Peyer's patch (tissue), 4 donors: ENCODE data around the gene EPHA6. TPM values are rescaled to one million over a fixed set of nuclear protein-coding genes. Genes with fewer than 3 reads are reported as not detected.

Experiments used
- DNase-seq, 3 donors: peaks; one replicate each; pipeline ENCODE4 v3.0.0-alpha.2; 2017 to 2019
- H3K27ac ChIP-seq, 4 donors: fragments of 200-600 bp; sonication (generic); one replicate each; pipeline ENCODE4 v1.5.1; 2016 to 2019
- H3K27me3 ChIP-seq, 2 donors: fragments of 200-600 bp; sonication (generic); one replicate each; pipeline ENCODE4 v1.5.1; 2019
- H3K36me3 ChIP-seq, 3 donors: fragments of 200-600 bp; sonication (generic); one replicate each; pipeline ENCODE4 v1.5.1; 2016 to 2019
- H3K4me1 ChIP-seq, 4 donors: fragments of 200-600 bp; sonication (generic); one replicate each; pipeline ENCODE4 v1.5.1; 2016 to 2019
- H3K4me3 ChIP-seq, 4 donors: fragments of 200-600 bp; sonication (generic); 1 replicate in 3 of 4; 2 replicates in 1 of 4; pipeline ENCODE4 v1.5.1; 2016 to 2019; ENCODE audit warnings: mild to moderate bottlenecking in 1 of 4
- H3K9me3 ChIP-seq, 4 donors: fragments of 200-600 bp; sonication (generic); one replicate each; pipeline ENCODE4 v1.5.1; 2016 to 2019; ENCODE audit warnings: mild to moderate bottlenecking in 1 of 4
- POLR2A ChIP-seq, 2 donors: fragments of 450-650 bp; IDR thresholded peaks; one replicate each; pipeline ENCODE4 v1.5.1; 2017; ENCODE audit warnings: antibody characterized with exemption in 2 of 2, mild to moderate bottlenecking in 2 of 2, moderate library complexity in 2 of 2
- total RNA-seq, 4 donors: library from RNA; depleted of rRNA; stranded (reverse); fragments of >200 nt; gene quantifications; one replicate each; pipeline ENCODE4 v1.1.0, GENCODE V29; 2016
- TF ChIP-seq, protein P1 (sequence below), 6 experiments: fragments of 450-650 bp in 4 of 6; fragments of 200-600 bp in 2 of 6; sonication (generic) in 1 of 6; IDR thresholded peaks; one replicate each; pipeline ENCODE4 v1.5.1; 2017 to 2019; ENCODE audit warnings: antibody characterized with exemption in 6 of 6, mild to moderate bottlenecking in 3 of 6, moderate library complexity in 1 of 6

The EPHA6 gene
- total RNA-seq, 4 donors from 2014 or later = 1.7 to 2.1 (median 1.9) TPM; not detected in 1

DNA sequence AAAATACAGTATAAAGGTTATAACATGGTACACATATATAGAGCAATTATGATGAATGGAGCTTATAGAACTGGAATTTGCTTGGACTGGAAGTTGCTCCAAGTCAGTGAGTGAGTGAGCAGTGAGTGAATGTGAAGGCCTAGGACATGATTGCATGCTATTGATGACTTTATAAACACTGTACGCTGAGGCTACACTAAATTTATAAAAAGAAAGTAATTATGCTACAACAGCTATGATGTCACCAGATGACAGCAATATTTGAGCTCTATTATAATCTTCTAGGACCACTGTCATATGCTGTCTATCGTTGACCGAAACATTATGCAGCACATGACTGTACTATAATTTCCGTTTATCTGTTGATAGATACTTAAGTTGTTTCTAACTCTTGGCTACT, 463.3 kb downstream of the EPHA6 start:
- Histone ChIP-seq H3K27me3 (no peaks in the 10 kb centered on the region), H3K4me1 (no peaks in the 10 kb centered on the region), H3K27ac (no peak overlapping the region), H3K4me3 (no peak overlapping the region), H3K9me3 (no peaks in the 10 kb centered on the region), H3K36me3 (no peaks in the 10 kb centered on the region)
- TF ChIP-seq, protein P1, sequence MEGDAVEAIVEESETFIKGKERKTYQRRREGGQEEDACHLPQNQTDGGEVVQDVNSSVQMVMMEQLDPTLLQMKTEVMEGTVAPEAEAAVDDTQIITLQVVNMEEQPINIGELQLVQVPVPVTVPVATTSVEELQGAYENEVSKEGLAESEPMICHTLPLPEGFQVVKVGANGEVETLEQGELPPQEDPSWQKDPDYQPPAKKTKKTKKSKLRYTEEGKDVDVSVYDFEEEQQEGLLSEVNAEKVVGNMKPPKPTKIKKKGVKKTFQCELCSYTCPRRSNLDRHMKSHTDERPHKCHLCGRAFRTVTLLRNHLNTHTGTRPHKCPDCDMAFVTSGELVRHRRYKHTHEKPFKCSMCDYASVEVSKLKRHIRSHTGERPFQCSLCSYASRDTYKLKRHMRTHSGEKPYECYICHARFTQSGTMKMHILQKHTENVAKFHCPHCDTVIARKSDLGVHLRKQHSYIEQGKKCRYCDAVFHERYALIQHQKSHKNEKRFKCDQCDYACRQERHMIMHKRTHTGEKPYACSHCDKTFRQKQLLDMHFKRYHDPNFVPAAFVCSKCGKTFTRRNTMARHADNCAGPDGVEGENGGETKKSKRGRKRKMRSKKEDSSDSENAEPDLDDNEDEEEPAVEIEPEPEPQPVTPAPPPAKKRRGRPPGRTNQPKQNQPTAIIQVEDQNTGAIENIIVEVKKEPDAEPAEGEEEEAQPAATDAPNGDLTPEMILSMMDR (IDR thresholded peaks at IDR 0.05) = no peak
- TF ChIP-seq POLR2A (IDR thresholded peaks at IDR 0.05) = no peak
- no peak for DNase-seq

DNA sequence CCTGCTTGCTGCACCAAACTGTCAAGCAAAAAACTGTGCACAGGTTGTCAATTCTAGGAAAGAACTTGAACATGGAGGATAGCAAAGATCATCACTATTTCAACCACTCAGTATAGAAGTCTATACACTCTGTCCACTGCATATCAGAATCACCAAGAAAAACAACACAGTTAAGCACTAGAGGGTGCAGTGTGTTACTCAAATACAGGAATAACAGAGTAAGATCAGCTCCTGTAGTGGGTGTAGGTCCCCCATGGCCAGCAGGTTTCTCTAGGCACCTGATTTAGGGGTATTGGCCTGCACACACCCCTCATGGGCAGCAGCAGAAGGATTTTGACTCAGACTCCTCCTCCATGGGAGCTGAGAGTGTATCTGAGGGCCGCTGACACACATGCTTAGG, 464.1 kb downstream of the EPHA6 start:
- no peaks in the 10 kb centered on the region for H3K36me3 ChIP-seq
- H3K27me3 ChIP-seq = no peaks in the 10 kb centered on the region
- no peaks in the 10 kb centered on the region for H3K9me3 ChIP-seq
- H3K4me3 ChIP-seq = no peak overlapping the region
- no peaks in the 10 kb centered on the region for H3K4me1 ChIP-seq
- no peak overlapping the region for H3K27ac ChIP-seq
- no peak for DNase-seq
- no peak for TF ChIP-seq POLR2A (IDR thresholded peaks at IDR 0.05)

DNA sequence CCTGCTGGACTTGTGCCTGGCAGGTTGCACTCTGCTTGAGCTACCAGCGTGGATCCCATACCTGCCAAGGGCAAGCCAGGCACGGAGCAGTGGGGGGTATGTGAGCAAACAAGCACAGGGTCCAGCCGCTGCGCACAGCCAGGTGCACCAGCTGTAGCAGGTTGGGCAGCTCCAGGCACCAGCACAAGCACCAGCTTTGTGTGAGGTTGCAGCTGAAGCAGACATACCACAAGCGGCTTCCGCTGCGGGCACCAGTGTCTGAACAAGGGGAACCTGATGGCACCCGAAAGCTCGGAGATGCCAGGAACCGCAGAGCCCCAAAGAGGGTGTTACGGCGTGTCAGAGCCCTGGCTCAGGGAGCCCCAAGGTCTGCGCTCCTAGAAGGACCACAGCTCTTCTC, 477.5 kb downstream of the EPHA6 start:
- Histone ChIP-seq H3K9me3 (peaks cover 0 to 3% (median 0%) of the 10 kb centered on the region in 4 donors), H3K4me3 (no peak overlapping the region), H3K36me3 (no peaks in the 10 kb centered on the region), H3K27me3 (no peaks in the 10 kb centered on the region), H3K4me1 (no peaks in the 10 kb centered on the region), H3K27ac (no peak overlapping the region)
- TF ChIP-seq POLR2A (IDR thresholded peaks at IDR 0.05) = no peak
- TF ChIP-seq, protein P1 (IDR thresholded peaks at IDR 0.05) = no peak
- DNase-seq = no peak

DNA sequence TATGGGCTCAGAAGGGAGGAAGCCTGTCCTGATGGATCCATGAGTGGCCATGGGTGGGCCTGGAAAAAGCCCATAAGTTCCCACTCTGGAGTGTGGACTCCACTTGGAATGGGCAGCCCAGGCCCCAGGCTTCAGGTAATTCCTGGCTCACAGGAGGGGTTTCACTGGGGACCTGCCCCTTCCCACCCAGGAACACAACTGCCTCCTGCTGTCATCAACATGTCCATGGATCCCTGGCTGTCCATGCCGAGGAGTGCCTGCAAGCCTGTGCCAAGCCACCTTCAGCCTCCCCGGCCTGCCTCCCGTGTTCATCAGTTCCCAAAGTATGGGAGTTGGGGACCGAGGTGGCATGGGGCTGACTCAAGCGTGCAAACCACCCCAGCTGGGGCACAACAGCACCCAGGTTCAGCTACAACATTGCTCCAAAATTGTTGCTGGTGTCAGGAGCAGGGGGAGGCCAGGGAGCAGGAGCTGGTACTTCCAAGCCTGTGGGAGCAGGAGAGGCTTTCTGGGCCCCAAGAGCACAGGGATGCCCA, 479.3 kb downstream of the EPHA6 start:
- Histone ChIP-seq H3K9me3 (peaks cover 0 to 3% (median 0%) of the 10 kb centered on the region in 4 donors), H3K4me3 (no peak overlapping the region), H3K27me3 (no peaks in the 10 kb centered on the region), H3K27ac (no peak overlapping the region), H3K4me1 (no peaks in the 10 kb centered on the region), H3K36me3 (no peaks in the 10 kb centered on the region)
- no peak for TF ChIP-seq POLR2A (IDR thresholded peaks at IDR 0.05)
- DNase-seq = no peak

DNA sequence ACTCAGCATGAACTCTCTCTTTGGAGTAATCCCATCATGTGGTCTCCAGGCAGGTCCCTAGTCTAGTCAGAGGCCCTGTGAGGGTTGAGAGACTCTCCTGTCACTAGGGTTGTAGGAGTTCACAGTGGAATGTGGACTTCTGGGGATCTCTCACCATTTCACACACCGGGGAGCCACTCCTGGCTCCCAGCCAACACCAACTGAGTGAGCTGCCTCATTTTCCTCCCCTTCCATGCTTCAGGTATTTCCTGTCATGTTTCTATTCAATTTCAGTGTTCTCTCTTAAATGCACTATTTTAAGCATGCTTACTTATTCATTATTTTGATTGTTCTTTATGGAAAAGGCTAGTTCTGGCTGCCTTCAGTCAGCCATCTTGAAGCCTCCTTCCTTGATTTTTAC, 482.6 kb downstream of the EPHA6 start:
- TF ChIP-seq, protein P1 (IDR thresholded peaks at IDR 0.05) = no peak
- TF ChIP-seq POLR2A (IDR thresholded peaks at IDR 0.05) = no peak
- no peaks in the 10 kb centered on the region for H3K9me3 ChIP-seq

DNA sequence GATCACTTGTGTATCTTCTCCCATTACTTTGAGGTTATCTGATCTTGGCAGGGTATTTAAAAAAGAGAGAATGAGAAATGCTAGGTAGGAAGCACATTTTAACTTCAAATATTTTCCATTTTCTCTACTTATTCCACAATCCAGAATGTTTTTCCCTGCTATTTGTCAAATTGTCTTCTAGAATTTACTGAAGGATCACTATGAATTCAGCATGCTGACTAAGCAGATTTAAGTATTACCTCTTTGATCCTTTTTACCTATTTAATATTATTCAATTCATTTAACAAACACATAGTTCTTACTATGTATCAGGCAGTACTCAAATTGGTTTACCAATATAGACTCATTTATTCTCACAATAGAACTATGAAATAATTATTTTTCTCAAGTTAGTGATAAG, 486.7 kb downstream of the EPHA6 start:
- Histone ChIP-seq H3K27ac (no peak overlapping the region), H3K36me3 (no peaks in the 10 kb centered on the region), H3K27me3 (no peaks in the 10 kb centered on the region), H3K9me3 (no peaks in the 10 kb centered on the region), H3K4me1 (no peaks in the 10 kb centered on the region), H3K4me3 (no peak overlapping the region)
- TF ChIP-seq POLR2A (IDR thresholded peaks at IDR 0.05) = no peak
- TF ChIP-seq, protein P1 (IDR thresholded peaks at IDR 0.05) = no peak
- no peak for DNase-seq

More for the DNA sequence above, 482.6 kb downstream of the EPHA6 start:
- DNase-seq = no peak
- Histone ChIP-seq H3K36me3 (no peaks in the 10 kb centered on the region), H3K27me3 (no peaks in the 10 kb centered on the region), H3K4me1 (no peaks in the 10 kb centered on the region), H3K4me3 (no peak overlapping the region), H3K27ac (no peak overlapping the region)

DNA sequence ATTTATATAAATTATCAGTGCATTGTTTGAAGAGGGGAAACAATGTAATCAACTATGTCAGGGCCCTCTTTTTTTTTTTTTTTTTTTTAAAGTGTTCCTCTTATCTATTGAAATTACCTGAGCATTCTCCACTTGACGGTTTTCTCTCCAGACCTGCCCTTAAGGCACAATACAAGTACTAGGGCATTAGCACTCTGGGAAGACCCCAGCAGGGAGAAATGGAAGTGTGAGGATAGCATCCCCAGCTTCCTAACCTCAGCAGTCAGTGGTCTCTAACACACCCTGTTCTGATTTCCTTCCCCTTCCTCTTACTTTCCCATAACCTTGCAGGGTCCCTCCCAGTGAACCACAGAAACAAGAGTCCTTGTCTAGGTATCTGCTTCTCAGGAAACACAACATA, 491.8 kb downstream of the EPHA6 start:
- Histone ChIP-seq H3K9me3 (no peaks in the 10 kb centered on the region), H3K27ac (no peak overlapping the region), H3K4me1 (no peaks in the 10 kb centered on the region), H3K27me3 (no peaks in the 10 kb centered on the region), H3K4me3 (no peak overlapping the region), H3K36me3 (no peaks in the 10 kb centered on the region)
- TF ChIP-seq, protein P1 (IDR thresholded peaks at IDR 0.05) = no peak
- no peak for TF ChIP-seq POLR2A (IDR thresholded peaks at IDR 0.05)
- DNase-seq = no peak
